H1 (cell line): Measurements from ENCODE around the gene THG1L.

ENCODE experiments used
- CHD2 ChIP-seq: IDR thresholded peaks from 2 replicates; pipeline ENCODE4 v1.6.1; 2012; ENCODE audit warnings: low read length, improper control_type of control experiment
- EGR1 ChIP-seq: IDR thresholded peaks from 2 replicates; pipeline ENCODE4 v1.6.1; 2011; ENCODE audit warnings: low read depth, low read length, borderline replicate concordance
- EP300 ChIP-seq, 2 experiments: IDR thresholded peaks; 1 replicate in 1 of 2; 2 replicates in 1 of 2; pipeline ENCODE4 v1.6.1; 2011 to 2012; ENCODE audit warnings: low read depth in 2 of 2, low read length in 2 of 2, mild to moderate bottlenecking in 2 of 2, borderline replicate concordance in 1 of 2, inconsistent platforms in 1 of 2, moderate library complexity in 1 of 2
- JUN ChIP-seq: IDR thresholded peaks from 2 replicates; pipeline ENCODE4 v1.6.1; 2011; ENCODE audit warnings: low read depth, mild to moderate bottlenecking, improper control_type of control experiment, low read length
- TCF12 ChIP-seq: IDR thresholded peaks from 2 replicates; pipeline ENCODE4 v1.6.1; 2011; ENCODE audit warnings: low read depth, mild to moderate bottlenecking, low read length
- TF ChIP-seq, protein P1 (sequence below), 3 experiments: IDR thresholded peaks; 1 replicate in 2 of 3; 2 replicates in 1 of 3; pipeline versions ENCODE4 v1.5.1 to v1.6.1; 2011; ENCODE audit warnings: low read length in 3 of 3, mild to moderate bottlenecking in 3 of 3, inconsistent platforms in 2 of 3, low read depth in 1 of 3, moderate library complexity in 1 of 3; ENCODE audit not compliant: insufficient read depth in 1 of 3; ENCODE audit errors: control extremely low read depth in 1 of 3

GRCh38 chr5:157772127-157772526 lies 40.9 kb downstream of the THG1L start:
- TF ChIP-seq TCF12 (no peak), EP300 (IDR thresholded peaks at IDR 0.05; ENCODE audit: borderline replicate concordance in 1 of 2, low read depth in 2 of 2, low read length in 2 of 2) (no peak), CHD2 (no peak), JUN (no peak), EGR1 (no peak)
- TF ChIP-seq, protein P1, sequence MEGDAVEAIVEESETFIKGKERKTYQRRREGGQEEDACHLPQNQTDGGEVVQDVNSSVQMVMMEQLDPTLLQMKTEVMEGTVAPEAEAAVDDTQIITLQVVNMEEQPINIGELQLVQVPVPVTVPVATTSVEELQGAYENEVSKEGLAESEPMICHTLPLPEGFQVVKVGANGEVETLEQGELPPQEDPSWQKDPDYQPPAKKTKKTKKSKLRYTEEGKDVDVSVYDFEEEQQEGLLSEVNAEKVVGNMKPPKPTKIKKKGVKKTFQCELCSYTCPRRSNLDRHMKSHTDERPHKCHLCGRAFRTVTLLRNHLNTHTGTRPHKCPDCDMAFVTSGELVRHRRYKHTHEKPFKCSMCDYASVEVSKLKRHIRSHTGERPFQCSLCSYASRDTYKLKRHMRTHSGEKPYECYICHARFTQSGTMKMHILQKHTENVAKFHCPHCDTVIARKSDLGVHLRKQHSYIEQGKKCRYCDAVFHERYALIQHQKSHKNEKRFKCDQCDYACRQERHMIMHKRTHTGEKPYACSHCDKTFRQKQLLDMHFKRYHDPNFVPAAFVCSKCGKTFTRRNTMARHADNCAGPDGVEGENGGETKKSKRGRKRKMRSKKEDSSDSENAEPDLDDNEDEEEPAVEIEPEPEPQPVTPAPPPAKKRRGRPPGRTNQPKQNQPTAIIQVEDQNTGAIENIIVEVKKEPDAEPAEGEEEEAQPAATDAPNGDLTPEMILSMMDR (IDR thresholded peaks at IDR 0.05; ENCODE audit: control extremely low read depth in 1 of 3, insufficient read depth in 1 of 3, low read depth in 1 of 3, low read length in 3 of 3) = no peak
